MM.1S (cell line): Measurements from ENCODE around the gene KCNG2.

Experiments
- EZH2 ChIP-seq: fragments of 300-600 bp; sonication (generic); optimal IDR thresholded peaks from 2 replicates; pipeline ENCODE3; 2017; ENCODE audit warnings: low read depth, mild to moderate bottlenecking, antibody characterized with exemption, low read length, mixed read lengths
- TF ChIP-seq, protein P1 (sequence below): fragments of 300-600 bp; sonication (generic); IDR thresholded peaks from 2 replicates; pipeline ENCODE4 v1.5.1; 2016; ENCODE audit warnings: antibody characterized with exemption, low read length, mixed read lengths

DNA sequence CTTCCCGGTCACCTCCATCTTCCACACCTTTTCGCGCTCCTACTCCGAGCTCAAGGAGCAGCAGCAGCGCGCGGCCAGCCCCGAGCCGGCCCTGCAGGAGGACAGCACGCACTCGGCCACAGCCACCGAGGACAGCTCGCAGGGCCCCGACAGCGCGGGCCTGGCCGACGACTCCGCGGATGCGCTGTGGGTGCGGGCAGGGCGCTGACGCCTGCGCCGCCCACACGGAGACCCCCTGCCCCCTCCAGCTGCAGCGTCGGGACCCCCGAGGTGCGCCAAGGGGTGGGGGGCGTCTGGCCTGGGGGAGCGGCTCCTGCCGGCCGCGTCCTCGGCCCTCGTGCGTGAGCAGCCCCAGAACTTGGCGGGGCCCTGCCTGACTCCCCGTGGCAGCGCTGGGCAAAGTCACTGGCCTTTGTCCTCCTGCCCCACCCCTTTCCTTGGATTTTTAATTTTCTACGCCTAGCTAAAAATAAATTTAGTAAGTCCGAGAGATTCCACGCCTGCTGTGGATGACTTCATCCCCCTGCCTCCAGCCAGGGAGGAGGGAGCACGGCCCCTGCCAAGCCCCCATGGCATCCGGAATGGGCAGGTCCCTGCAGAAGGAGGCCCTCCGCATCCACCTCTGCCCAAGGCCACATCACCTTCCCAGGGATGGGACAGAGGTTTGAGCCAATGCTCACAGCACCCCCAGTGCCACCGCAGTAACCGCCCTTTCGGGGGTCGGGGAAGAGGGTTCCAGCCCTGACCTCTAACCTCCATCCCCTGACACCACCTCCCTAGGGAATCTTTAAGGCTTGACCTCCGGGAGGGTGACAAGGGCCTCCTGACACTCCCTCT lies 102.1 kb downstream of the KCNG2 start:
- TF ChIP-seq, protein P1, sequence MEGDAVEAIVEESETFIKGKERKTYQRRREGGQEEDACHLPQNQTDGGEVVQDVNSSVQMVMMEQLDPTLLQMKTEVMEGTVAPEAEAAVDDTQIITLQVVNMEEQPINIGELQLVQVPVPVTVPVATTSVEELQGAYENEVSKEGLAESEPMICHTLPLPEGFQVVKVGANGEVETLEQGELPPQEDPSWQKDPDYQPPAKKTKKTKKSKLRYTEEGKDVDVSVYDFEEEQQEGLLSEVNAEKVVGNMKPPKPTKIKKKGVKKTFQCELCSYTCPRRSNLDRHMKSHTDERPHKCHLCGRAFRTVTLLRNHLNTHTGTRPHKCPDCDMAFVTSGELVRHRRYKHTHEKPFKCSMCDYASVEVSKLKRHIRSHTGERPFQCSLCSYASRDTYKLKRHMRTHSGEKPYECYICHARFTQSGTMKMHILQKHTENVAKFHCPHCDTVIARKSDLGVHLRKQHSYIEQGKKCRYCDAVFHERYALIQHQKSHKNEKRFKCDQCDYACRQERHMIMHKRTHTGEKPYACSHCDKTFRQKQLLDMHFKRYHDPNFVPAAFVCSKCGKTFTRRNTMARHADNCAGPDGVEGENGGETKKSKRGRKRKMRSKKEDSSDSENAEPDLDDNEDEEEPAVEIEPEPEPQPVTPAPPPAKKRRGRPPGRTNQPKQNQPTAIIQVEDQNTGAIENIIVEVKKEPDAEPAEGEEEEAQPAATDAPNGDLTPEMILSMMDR, result no peak
- no peak for TF ChIP-seq EZH2
